HCT116 (cell line): Measurements from ENCODE around the gene EPHA4. TPM values are rescaled to one million over a fixed set of nuclear protein-coding genes. Genes with fewer than 3 reads are reported as not detected.

ENCODE experiments used
- ATAC-seq: fragments of 200-7000 bp; cut with Tn5 transposase; 2 replicates; pipeline ENCODE4 v1.9.1; 2020; ENCODE audit warnings: mild to moderate bottlenecking, moderate library complexity
- BruUV-seq: library from RNA; stranded (reverse); fragments of 400-500 nt; replicated peaks from 2 replicates; lab custom pipeline; 2021; lab: Mats Ljungman, UMichigan
- CTCF ChIA-PET: fragments of 300-600 bp; sonication (Branson Sonifier 250); formaldehyde crosslinking; loops from one replicate; lab custom pipeline; 2021; ENCODE audit warnings: antibody characterized with exemption; lab: Charles Lee
- POLR2A ChIA-PET: fragments of 300-600, 350-600 bp; sonication (Branson Sonifier 250); formaldehyde crosslinking; loops from one replicate; lab custom pipeline; 2021; ENCODE audit warnings: antibody characterized with exemption; lab: Charles Lee
- RAD21 ChIA-PET, 2 experiments: fragments of 300-600 bp; sonication (Branson Sonifier 250); formaldehyde crosslinking; loops; one replicate each; lab custom pipeline; 2023; ENCODE audit warnings: low total read pairs in 2 of 2; ENCODE audit not compliant: uncharacterized antibody in 2 of 2, unreplicated experiment in 2 of 2, low non-redundant PET in 1 of 2; lab: Charles Lee
- DNase-seq: peaks from one replicate; pipeline ENCODE4 v3.0.0-alpha.2; 2010; ENCODE audit warnings: low read depth, low spot score
- H2AFZ ChIP-seq: fragments of 200-600 bp; shearing (Covaris generic), sonication (generic); 2 replicates; pipeline ENCODE4 v1.6.1; 2017; ENCODE audit warnings: low read depth, mixed run types, mixed read lengths, antibody characterized with exemption, low read length; ENCODE audit not compliant: poor library complexity, severe bottlenecking
- H3K27ac ChIP-seq: 2 replicates; pipeline ENCODE4 v1.5.1; 2012; ENCODE audit warnings: low read depth, low read length
- H3K27me3 ChIP-seq: fragments of 200-600 bp; sonication (generic); 2 replicates; pipeline ENCODE4 v1.6.1; 2016; ENCODE audit warnings: mixed run types, low read length, mixed read lengths; ENCODE audit not compliant: insufficient read depth
- H3K36me3 ChIP-seq, 2 experiments: fragments of 200-500 bp in 1 of 2; fragments of 200-600 bp in 1 of 2; sonication (Bioruptor generic) in 1 of 2; sonication (generic) in 1 of 2; 2 replicates each; pipeline versions ENCODE4 v1.5.1 to v1.6.1; 2014 to 2016; ENCODE audit warnings: low read length in 2 of 2, inconsistent platforms in 1 of 2, mixed read lengths in 1 of 2, mixed run types in 1 of 2; ENCODE audit not compliant: insufficient read depth in 2 of 2, control insufficient read depth in 1 of 2
- H3K4me1 ChIP-seq, 2 experiments: fragments of 200-600 bp in 1 of 2; sonication (generic) in 1 of 2; 2 replicates each; pipeline versions ENCODE4 v1.5.1 to v1.6.1; 2012 to 2017; ENCODE audit warnings: low read length in 2 of 2, inconsistent platforms in 1 of 2, mild to moderate bottlenecking in 1 of 2, mixed read lengths in 1 of 2, mixed run types in 1 of 2, moderate library complexity in 1 of 2; ENCODE audit not compliant: insufficient read depth in 2 of 2, control insufficient read depth in 1 of 2
- H3K4me2 ChIP-seq: fragments of 200-600 bp; sonication (generic); 2 replicates; pipeline ENCODE4 v1.6.1; 2017; ENCODE audit warnings: mixed run types, low read length, mixed read lengths
- H3K4me3 ChIP-seq, 2 experiments: fragments of 200-600 bp in 1 of 2; sonication (generic) in 1 of 2; replicated peaks in 1 of 2; 2 replicates each; pipeline ENCODE4 v1.5.1; 2011 to 2016; ENCODE audit warnings: low read length in 2 of 2, control low read depth in 1 of 2, low read depth in 1 of 2, mild to moderate bottlenecking in 1 of 2, mixed read lengths in 1 of 2, mixed run types in 1 of 2
- H3K79me2 ChIP-seq: fragments of 200-600 bp; sonication (generic); 2 replicates; pipeline ENCODE4 v1.6.1; 2017; ENCODE audit warnings: mild to moderate bottlenecking, mixed run types, low read length, moderate library complexity, mixed read lengths; ENCODE audit not compliant: insufficient read depth
- H3K9ac ChIP-seq: fragments of 200-600 bp; sonication (generic); 2 replicates; pipeline ENCODE4 v1.6.1; 2016; ENCODE audit warnings: low read length, mixed read lengths
- H3K9me2 ChIP-seq: fragments of 200-600 bp; sonication (generic), shearing (Covaris generic); 2 replicates; pipeline ENCODE4 v1.6.1; 2017; ENCODE audit warnings: mixed run types, mild to moderate bottlenecking, moderate library complexity; ENCODE audit not compliant: insufficient read depth
- H3K9me3 ChIP-seq, 2 experiments: fragments of 200-500 bp in 1 of 2; fragments of 200-600 bp in 1 of 2; sonication (Bioruptor generic) in 1 of 2; sonication (generic) in 1 of 2; 2 replicates each; pipeline ENCODE4 v1.6.1; 2014 to 2017; ENCODE audit warnings: low read length in 2 of 2, mixed read lengths in 2 of 2, inconsistent platforms in 1 of 2, low read depth in 1 of 2, mild to moderate bottlenecking in 1 of 2, mixed run types in 1 of 2, moderate library complexity in 1 of 2; ENCODE audit not compliant: control insufficient read depth in 1 of 2, insufficient read depth in 1 of 2
- H4K20me1 ChIP-seq: fragments of 200-600 bp; sonication (generic), shearing (Covaris generic); 2 replicates; pipeline ENCODE4 v1.6.1; 2017; ENCODE audit warnings: mixed run types, mild to moderate bottlenecking, moderate library complexity; ENCODE audit not compliant: insufficient read depth
- CBX3 ChIP-seq: IDR thresholded peaks from 2 replicates; pipeline ENCODE4 v1.6.1; 2012; ENCODE audit warnings: low read depth
- CEBPB ChIP-seq: IDR thresholded peaks from 2 replicates; pipeline ENCODE4 v1.6.1; 2012; ENCODE audit warnings: low read depth
- CTCF ChIP-seq, 3 experiments: fragments of 200-600 bp in 1 of 3; sonication (generic) in 1 of 3; IDR thresholded peaks in 2 of 3; conservative IDR thresholded peaks in 1 of 3; 2 replicates each; pipeline ENCODE4 v1.5.1; 2012 to 2017; ENCODE audit warnings: low read depth in 2 of 3, low read length in 2 of 3, antibody characterized with exemption in 1 of 3, borderline replicate concordance in 1 of 3, control low read depth in 1 of 3, mild to moderate bottlenecking in 1 of 3, mixed read lengths in 1 of 3, mixed run types in 1 of 3, moderate library complexity in 1 of 3; ENCODE audit not compliant: insufficient read depth in 1 of 3
- EGR1 ChIP-seq: IDR thresholded peaks from 2 replicates; pipeline ENCODE4 v1.6.1; 2012; ENCODE audit warnings: low read depth
- ELF1 ChIP-seq: IDR thresholded peaks from 2 replicates; pipeline ENCODE4 v1.6.1; 2012; ENCODE audit warnings: low read depth, borderline replicate concordance
- EZH2 ChIP-seq: fragments of 200-600 bp; sonication (generic); IDR thresholded peaks from 2 replicates; pipeline ENCODE4 v1.6.1; 2017; ENCODE audit warnings: antibody characterized with exemption, mixed run types
- EZH2phosphoT487 ChIP-seq: fragments of 200-600 bp; IDR thresholded peaks from 2 replicates; pipeline ENCODE4 v1.6.1; 2018; ENCODE audit warnings: antibody characterized with exemption, borderline replicate concordance
- FOSL1 ChIP-seq: IDR thresholded peaks from 2 replicates; pipeline ENCODE4 v1.6.1; 2012; ENCODE audit warnings: low read depth
- JUND ChIP-seq: IDR thresholded peaks from 2 replicates; pipeline ENCODE4 v1.6.1; 2012
- MAX ChIP-seq: IDR thresholded peaks from 2 replicates; pipeline ENCODE4 v1.6.1; 2012
- POLR2A ChIP-seq: IDR thresholded peaks from 2 replicates; pipeline ENCODE4 v1.7.0; 2011; ENCODE audit warnings: borderline replicate concordance; ENCODE audit not compliant: insufficient read depth, insufficient read length; ENCODE audit errors: extremely low read depth
- RAD21 ChIP-seq: IDR thresholded peaks from 2 replicates; pipeline ENCODE4 v1.6.1; 2012; ENCODE audit warnings: low read depth, mild to moderate bottlenecking
- REST ChIP-seq: IDR thresholded peaks from 2 replicates; pipeline ENCODE4 v1.6.1; 2012; ENCODE audit warnings: low read depth
- SP1 ChIP-seq: IDR thresholded peaks from 2 replicates; pipeline ENCODE4 v1.6.1; 2012; ENCODE audit warnings: low read depth
- SRF ChIP-seq: IDR thresholded peaks from 2 replicates; pipeline ENCODE4 v1.6.1; 2012; ENCODE audit warnings: low read depth
- TCF7L2 ChIP-seq: IDR thresholded peaks from 2 replicates; pipeline ENCODE4 v1.7.0; 2011; ENCODE audit warnings: borderline replicate concordance, inconsistent platforms; ENCODE audit not compliant: insufficient read depth, insufficient read length; ENCODE audit errors: extremely low read depth
- YY1 ChIP-seq: IDR thresholded peaks from 2 replicates; pipeline ENCODE4 v1.6.1; 2011; ENCODE audit warnings: low read length, low read depth, moderate library complexity, mild to moderate bottlenecking; ENCODE audit not compliant: insufficient replicate concordance; ENCODE audit errors: extremely low read depth
- ZFX ChIP-seq: fragments of 450-650 bp; IDR thresholded peaks from 2 replicates; pipeline ENCODE4 v1.6.1; 2017
- ZNF274 ChIP-seq: fragments of 200-500 bp; sonication (Bioruptor generic); IDR thresholded peaks from 2 replicates; pipeline ENCODE4 v1.6.1; 2014; ENCODE audit warnings: mild to moderate bottlenecking, low read depth, low read length, inconsistent platforms
- intact Hi-C: fragments of 100-400 bp; cut with micrococcal nuclease; formaldehyde crosslinking; loops from 2 replicates; pipeline ENCODE4 v1.10.0; 2022
- total RNA-seq: library from RNA; stranded (reverse); gene quantifications from one replicate; pipeline ENCODE4 v1.2.1, GENCODE V29; 2021; ENCODE audit not compliant: unreplicated experiment
- TF ChIP-seq, protein P1 (sequence below): IDR thresholded peaks from 2 replicates; pipeline ENCODE4 v1.6.1; 2012

Gene EPHA4
- total RNA-seq, 1 experiment from 2014 or later: 3.5 TPM

DNA sequence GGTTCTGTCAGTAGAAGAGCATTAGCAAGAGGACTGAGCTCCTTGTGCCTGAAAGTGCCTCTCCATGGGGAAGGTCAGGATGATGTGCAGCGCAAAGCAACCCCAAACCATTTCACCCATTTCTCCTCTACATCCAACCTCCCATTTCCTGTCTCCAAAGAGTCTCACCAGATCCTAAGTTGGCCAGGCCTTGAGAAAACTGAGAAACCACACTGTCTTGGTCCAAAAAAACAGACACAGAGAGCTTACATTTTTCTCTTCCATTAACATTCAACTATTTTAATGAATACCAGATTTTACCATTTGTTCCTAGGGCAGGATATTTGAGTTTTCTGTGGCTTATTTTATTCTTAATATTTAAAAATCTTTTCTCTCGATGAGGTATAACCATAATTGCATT is 195.0 kb downstream of the EPHA4 start:
- Histone ChIP-seq H3K9me2 (no peaks in the 10 kb centered on the region), H3K9ac (no peak overlapping the region), H3K79me2 (no peaks in the 10 kb centered on the region), H3K27me3 (no peaks in the 10 kb centered on the region), H3K4me2 (no peak overlapping the region), H2AFZ (no peak overlapping the region), H3K27ac (no peak overlapping the region), H3K36me3 (no peaks in the 10 kb centered on the region), H3K4me1 (no peaks in the 10 kb centered on the region)
- no peak for DNase-seq
- ChIA-PET POLR2A (no interaction called here), CTCF (no interaction called here)
- intact Hi-C loops: no loop called here
- no peak for ATAC-seq
- TF ChIP-seq, protein P1, sequence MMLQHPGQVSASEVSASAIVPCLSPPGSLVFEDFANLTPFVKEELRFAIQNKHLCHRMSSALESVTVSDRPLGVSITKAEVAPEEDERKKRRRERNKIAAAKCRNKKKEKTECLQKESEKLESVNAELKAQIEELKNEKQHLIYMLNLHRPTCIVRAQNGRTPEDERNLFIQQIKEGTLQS: no peak
- TF ChIP-seq EZH2 (no peak), YY1 (no peak), TCF7L2 (no peak), JUND (no peak), CBX3 (no peak), ZFX (no peak), CEBPB (no peak), ZNF274 (no peak), SP1 (no peak), SRF (no peak), FOSL1 (no peak), ELF1 (no peak), REST (no peak), RAD21 (no peak), EGR1 (no peak), CTCF (IDR thresholded peaks at IDR 0.05 in 2 of 3, conservative IDR thresholded peaks at IDR 0.05 in 1 of 3; ENCODE audit: borderline replicate concordance in 1 of 3, insufficient read depth in 1 of 3, low read depth in 2 of 3, low read length in 2 of 3) (no peak), MAX (no peak), EZH2phosphoT487 (no peak), POLR2A (no peak)
- TF ChIP-seq, all 23 proteins: peak for 0
- H3K9me3 ChIP-seq: no peaks in the 10 kb centered on the region
- RAD21 ChIA-PET: no interaction called here
- BruUV-seq: no TSS peak
- no peak overlapping the region for H3K4me3 ChIP-seq
- H4K20me1 ChIP-seq: no peaks in the 10 kb centered on the region
